ENCODE data around the gene PHAF1.
A peak's percentile ranks its signal among the peaks of the same experiment; 100 is the strongest.

PHAF1 gene

DNA sequence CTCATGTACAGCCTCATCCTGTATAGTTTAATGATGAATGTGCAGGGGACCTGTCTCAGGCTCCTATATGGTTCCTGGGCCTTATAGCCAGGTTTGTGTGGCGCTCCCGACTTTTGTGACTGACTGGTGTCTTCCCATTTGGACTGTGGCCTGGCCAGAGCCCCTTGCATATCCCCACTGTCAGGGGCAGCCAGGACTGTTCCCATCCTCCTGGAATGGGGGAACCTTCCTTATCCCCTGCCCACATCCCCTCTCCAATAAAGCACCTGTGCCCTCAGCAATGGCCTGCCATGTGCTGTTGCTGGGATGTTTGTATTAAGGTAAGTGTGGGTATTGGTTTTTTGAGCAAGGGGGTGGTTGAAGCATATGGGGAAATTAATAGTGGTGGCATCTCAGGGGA lies 38.5 kb downstream of the PHAF1 start:
- DNase-seq (ENCODE audit: low spot score) = no peak

DNA sequence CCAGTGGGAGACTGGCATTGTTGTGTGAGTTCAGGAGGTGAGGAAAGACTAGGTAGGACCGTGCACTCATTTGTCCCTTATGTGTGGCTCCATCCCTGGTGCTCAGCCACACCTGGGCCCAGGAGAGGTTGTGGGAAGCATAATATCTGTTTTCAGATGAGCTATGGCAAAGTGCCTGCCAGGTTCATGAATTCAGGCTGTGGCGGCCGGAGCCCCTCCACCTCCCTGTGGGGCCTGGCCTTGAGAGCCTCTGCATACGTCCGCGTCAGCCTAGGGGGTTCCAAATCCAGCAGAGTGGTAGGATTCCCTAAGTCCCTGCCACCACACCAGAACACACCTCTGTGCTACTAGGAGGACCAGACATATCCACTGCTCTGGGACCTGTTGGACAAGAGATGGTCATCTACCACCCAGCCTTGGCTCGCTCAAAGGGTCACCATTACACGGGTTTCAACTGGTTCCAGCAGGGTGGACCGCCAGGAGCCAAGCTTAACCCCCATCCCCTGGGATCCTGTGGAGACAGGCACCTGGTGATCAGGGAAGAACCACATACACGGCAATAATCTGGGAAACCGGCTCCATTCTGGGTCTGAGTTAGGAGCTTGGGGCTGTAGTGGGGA lies 39.0 kb downstream of the PHAF1 start:
- no peak for DNase-seq (ENCODE audit: low spot score)

DNA sequence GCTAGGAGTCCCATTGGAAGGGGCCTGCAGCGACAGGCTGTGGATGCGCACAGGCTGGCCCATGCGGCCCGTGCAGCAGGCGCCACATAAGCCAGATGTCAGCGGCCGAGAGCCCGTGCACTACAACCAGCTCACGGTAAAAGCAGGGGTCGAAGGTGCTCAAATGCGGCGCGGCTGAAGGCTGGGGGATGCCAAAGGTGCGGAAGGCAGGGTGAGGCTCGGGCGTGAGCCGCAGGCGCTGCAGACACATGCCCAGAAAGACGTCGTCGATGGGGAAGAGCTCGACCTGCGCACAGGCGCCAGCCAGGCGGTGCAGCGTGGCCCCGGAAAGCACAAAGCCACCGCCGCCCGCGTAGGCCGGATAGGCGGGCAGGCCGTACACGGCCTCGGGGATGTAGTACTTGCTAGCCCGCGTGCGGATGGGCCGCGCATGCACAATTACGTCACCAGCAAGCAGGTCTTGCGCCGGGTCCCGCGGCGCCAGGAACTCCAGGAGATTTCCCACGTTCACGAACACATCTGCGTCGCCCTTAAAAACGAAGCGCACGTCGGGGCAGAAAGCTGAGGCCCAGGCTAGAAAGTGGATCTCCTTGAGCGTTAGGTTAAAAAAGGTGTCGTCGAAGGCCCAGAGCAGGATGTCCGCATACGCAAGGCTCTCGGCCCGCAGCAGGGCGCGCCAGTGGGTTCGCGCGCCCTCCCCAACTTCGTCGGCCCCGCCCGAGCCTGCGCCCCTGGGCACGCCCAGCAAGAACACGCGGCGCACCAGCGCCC lies 39.7 kb downstream of the PHAF1 start:
- no peak for DNase-seq (ENCODE audit: low spot score)

DNA sequence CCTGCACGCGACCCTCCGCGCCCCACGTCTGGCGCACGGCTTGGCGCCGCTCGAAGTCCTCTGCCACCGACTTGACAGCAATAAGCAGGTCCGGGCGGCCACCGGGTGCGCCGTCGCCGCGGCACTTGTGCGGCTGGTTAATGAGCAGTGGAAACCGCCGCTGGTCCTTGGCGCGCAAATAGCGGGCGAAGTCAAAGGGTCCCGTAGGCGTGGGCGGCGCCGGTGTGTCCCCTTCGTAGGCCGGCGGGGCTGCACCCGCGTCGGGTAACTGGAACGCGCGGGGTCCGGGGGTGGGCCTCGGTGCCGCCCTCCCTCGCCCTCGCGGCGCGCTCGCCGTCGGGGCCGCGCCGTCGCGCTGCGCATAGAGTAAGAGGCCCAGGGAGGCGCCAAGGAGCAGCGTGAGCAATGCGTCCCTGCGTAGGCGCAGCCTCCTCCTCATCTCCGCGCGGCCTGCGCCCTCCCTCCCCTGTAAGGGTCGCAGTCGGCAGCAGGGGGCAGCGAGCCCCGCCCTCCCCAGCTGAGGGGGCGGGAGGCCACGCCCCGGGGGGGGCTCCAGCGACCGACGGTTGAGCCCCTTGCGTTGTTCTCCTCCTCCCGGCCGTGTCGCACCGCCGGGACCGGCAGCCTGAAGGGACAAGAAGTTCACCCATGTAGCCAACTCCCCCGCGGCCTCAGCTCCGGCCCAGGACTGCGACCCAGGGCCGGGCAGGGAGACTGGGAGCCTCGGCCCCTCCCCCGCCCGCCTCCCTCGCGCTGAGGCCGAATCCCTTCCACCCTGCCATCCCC lies 40.5 kb downstream of the PHAF1 start:
- peak; percentile 53 for DNase-seq (ENCODE audit: low spot score)

DNA sequence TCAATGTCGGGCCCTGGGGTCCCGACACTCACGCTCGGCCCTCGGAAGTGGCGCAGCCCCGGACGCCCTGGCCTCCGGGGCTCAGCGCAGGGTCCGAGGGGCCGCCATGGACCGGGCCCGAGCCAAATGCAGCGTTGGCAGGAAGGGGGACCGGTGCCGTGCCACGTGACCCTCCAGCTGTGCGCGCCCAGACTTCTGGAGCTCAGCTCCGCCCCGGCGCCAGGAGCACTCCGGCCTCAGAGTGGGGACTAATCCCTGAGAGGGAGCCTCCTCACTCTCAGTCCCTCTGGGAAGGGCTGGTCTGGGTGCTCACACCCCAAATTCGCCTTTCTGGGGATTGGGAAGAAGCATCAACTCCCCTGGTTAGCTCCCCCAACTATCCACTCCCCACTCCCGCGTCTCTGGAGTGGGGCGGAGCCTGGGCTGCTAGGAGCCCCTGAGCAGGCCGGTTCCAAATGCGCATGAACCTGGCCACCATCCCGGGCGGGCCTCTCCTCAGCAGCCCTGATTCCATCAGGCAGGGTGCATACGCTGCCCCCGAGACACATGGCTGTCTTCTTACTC lies 41.2 kb downstream of the PHAF1 start, which contains the start of gene B3GNT9:
Gene B3GNT9, minus strand, starts transcription at position 166 of the 564 bp plus-strand sequence. CDS start 513 bp downstream, outside the sequence.
- peak; percentile 36 for DNase-seq (ENCODE audit: low spot score)

DNA sequence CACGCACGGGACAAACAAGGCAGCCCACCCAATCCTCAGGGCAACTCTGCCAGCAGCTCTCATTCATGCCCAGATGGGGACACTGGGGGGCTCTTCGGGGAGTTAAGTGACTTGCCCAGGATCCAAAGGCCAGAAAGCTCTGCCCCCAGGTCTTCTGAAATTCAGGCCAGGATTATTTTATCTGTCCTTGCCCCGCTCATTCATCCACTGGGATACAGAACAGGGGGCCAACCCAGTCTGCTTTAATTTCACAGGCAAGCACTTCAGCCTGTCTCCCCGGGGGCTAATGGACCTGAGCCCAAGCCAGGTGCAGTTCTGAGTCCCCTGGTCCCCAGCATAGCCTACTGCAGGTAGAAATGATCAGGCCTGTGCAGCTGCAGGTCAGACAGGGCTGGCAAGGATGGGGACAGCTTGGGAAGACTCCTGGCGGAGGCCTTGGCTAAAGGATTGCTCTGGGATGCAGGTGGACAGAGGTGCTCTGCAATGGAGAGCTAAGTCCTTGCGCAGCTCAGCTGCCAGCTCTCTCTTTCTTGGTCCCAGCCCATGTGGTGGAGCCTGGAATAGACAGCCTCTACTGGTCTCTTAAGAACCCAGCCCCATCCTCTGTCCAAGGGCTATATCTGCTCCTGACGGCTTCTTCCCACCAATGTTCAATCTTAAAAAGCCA lies 41.8 kb downstream of the PHAF1 start:
- DNase-seq (ENCODE audit: low spot score) = no peak

DNA sequence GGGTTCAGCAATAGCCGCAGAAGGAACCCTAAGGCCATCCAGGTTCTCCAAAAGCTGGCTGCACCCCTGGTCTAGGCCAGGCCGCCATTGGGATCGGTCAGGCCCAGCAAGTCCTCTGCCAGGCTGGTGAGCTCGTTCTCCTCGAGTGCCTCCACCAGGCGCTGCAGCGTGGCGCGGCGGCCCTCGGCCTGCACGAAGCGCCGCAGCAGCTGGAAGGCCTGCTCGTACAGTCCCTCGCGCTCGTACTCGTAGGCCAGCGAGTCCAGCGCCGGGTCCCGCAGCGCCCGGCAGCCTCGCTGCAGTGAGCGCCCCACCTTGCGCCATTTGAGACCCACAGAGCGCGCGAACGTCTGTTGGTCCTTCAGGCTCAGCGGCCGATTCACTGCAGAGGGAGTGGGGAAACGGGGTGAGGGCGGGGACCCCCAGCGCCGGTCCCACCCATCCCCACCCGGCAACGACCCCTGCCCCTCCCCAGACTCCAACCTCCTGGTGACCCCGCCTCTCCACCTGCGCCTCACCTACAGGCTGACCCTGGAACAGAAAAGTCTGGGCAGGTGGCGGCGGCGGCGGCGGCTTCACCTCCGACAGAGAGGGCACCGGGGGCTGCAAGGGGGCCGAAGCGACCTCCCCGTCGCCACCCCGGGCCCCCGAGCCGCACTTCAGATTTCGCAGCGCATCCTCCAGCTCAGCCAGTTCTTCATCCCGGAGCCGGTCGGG lies 45.0 kb downstream of the PHAF1 start:
- no peak for DNase-seq (ENCODE audit: low spot score)

DNA sequence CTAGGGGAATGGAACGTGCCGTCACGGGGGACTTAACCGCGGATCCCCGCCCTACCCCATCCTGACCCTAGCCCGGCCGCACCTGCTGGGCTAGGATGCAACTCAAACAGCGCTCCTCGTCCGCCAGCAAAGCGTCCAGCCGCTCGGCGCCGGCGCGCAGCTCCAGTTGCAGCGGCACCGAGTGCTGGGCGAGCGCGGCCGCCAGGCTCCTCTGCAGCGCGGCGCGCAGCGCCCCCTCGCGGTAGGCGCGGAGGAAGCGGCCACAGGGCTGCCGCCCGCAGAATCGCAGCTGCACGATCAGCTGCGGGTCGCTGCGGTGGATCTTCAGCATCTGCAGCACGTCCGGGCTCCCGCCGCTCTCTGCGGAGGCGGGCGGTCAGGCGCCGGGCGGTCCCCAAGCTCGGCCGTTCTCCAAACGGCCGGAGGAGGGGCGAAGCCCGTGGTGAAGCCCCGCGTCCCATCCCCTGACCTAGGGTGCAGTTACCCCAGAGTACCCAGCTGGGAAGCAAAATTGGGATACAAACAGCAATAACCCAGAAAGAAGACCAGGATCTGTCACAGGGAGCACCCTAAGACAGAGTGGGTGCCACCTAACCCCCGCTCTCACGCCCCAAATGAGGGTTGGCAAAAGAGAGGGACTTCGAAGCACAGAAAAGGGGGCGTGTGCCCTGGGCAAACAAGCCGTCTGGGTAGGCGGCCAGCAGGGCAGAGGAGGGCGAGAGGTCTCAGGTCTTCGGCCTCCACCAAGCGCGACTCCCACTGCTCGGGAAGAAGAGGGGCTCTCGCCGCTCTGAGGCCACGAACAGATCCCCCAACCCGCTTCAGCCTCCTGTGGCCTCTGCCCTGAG lies 45.8 kb downstream of the PHAF1 start:
- peak; percentile 83 for DNase-seq (ENCODE audit: low spot score)

DNA sequence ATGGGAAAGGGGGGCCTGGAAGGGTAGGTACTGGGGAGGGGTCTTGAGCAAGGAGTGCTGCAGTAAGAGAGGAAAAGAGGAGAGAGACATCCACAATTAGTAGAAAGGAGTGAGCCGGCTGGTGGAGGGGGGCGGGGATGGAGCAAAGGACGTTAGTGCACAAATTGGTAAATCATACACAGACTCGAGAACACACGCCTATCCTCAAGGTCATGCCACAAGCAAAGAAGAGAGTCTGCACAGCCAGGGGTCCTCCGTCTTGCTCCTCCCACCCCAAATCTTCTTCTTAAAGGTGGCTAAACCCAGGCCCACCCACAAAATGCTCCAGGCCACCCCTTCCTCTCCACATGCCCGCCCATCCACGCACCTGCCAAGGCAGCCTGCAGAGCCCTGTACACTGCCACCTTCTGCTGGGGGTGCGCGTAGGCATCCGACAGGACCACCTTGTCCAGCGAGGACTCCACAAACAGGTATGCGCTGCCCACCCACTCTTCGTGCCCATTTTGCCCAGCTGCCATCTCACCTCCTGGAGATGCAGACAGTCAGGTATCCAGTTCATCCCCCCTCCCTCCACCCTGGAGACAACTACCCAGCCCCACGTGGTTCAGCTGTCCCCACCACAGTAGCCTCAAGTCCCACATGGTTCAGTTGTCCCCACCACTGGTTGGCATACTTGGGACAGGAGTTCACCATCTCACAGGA lies 46.6 kb downstream of the PHAF1 start:
- DNase-seq (ENCODE audit: low spot score) = no peak

DNA sequence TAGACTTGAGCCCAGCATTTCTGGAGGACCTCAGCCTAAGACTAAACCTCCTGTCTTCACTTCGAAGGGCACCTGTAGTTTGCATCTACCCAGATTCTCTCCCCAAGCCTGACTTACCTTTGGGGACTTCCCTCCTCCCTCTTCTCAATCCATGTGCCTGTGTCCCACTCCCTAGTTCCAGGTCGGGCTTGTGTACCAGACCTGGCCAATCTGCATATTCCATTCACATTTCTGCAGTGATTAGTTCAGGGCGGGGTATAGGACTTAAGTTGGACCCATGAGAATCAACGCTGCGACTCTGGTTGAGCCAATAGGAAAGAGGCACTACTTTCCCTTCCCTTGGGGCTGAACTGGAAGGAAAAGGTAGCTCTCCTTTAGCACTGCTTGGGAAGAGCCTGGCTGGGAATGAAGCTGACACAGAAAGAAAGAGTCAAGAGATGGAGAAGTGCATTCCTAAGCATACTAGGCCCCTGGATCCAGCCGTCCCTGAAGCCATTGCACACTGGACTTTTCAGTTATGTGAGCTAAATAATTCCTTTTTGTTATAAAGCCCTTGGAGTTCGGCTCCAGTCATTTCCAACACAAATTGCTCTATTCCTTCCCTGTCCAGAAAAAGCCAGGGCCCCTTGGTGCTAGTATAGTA lies 47.5 kb downstream of the PHAF1 start:
- DNase-seq (ENCODE audit: low spot score) = no peak

DNA sequence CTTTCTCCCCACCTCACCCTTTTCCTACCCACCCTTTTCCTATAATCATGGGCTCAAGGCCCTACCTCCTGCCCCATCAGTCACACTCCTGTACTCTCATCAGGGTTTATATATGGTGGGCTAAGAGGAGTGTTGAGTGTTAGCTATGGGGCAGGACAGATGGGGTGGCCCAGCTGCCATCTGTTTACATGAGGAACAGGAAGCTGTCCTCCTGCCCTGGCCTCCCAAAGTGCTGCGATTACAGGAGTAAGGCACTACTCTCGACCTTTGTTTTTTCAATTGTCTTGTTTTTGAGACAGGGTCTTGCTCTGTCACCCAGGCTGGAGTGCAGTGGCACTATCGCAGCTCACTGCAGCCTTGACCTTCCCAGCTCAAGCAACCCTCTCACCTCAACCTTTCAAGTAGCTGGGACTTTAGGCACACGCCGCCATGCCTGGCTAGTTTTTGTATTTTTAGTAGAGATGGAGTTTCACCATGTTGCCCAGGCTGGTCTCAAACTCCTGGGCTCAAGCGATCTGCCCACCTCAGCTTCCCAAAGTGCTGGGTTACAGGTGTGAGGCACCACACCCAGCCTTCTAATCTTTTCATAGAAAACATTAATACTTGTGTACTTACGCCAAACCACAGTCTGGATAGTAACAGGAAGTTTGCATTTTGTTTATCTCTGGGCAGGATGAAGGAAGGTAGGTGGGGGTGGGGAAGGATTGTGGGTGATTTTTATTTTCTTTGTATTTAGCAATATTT lies 48.3 kb downstream of the PHAF1 start:
- DNase-seq (ENCODE audit: low spot score) = peak; percentile 77

DNA sequence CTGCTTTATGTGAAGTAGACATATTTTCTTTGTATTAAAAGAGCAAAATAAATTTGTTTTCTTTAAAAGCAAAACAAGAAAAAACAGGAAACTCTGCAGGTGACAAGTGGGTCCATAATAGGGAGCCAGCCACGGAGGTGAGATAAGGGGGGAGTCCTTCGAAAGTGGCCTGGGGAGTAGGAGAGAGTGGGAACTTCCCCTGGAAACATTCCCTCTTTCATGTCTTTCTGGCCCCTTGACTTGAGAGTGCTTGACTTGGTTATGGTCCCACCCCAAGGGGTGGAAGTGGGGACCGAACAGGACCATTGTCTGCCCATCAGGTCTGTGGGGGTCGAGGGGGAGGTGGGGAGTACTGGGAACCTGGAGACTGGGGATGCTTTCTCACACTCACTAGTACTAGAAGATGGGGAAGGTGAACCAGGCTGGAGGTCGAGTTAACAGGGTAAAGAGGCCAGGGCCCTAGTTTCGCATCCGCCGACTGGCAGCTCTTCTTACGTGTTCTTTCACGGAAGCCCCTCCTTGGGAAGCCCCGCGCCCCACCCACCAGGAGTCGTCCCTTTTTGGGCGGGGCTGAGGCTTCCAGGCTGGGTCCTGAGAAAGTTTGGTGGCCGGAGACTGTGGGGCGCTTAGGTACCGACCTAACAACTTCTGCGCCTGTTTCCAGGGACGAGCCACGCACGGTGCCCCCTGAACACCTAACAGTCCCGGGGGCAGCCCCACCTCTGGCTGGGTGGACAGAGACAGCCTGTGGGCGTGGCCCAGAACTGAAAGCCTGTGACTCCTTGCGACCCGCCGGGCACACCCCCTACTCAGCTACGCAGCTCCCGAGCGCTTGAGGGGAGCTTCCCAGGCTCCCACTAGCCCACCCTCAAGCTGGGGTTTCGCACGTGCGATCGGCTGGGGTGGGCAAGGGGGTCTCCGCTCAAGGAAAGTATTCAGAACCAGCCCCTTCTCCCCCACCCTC lies 49.2 kb downstream of the PHAF1 start:
- DNase-seq (ENCODE audit: low spot score) = peak; percentile 91

DNA sequence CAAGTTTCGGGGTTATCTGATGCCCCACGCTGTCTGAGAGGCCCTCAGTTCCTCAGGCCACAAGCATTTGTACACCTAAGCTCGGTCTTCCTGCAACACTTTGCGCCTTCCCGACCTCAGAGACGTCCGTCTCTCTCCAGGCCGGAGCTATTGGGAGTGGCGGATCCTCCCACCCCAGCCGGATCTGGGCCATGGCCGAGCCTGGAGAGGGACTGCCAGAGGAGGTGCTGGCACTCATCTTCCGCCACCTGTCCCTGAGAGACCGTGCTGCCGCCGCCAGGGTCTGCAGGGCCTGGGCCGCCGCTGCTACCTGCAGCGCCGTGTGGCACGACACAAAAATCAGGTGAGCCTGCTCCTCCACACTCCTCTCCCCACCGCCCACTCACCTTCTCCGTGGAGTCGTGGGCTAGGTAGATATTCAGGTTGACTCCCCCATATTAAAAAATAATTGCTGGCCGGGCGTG lies 51.9 kb downstream of the PHAF1 start:
- no peak for DNase-seq (ENCODE audit: low spot score)

DNA sequence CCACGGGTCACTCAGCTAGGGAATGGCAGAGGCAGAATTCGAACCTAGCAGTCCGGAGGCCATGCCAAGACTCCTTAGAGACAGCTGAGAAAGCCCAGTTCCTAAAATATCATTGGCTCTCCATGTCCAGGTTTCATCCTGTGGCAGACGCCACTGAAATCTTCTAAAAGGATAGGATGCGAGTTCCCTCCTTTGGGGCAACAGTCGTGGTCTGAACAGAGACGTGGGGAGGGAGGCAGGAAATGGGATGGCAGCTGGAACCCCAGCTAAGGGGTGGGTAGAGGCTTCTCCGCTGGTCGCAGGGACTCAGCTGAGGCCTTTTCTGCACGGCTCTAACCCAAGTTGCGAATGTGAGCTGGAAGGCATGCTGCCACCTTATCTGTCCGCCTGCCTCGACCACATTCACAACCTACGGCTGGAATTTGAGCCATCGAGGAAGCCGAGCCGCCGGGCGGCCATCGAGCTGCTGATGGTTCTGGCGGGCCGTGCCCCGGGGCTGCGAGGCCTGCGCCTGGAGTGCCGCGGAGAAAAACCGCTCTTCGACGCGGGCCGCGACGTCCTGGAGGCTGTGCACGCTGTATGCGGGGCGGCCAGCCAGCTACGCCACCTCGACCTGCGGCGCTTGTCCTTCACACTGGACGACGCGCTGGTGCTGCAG lies 52.9 kb downstream of the PHAF1 start:
- DNase-seq (ENCODE audit: low spot score) = no peak

DNA sequence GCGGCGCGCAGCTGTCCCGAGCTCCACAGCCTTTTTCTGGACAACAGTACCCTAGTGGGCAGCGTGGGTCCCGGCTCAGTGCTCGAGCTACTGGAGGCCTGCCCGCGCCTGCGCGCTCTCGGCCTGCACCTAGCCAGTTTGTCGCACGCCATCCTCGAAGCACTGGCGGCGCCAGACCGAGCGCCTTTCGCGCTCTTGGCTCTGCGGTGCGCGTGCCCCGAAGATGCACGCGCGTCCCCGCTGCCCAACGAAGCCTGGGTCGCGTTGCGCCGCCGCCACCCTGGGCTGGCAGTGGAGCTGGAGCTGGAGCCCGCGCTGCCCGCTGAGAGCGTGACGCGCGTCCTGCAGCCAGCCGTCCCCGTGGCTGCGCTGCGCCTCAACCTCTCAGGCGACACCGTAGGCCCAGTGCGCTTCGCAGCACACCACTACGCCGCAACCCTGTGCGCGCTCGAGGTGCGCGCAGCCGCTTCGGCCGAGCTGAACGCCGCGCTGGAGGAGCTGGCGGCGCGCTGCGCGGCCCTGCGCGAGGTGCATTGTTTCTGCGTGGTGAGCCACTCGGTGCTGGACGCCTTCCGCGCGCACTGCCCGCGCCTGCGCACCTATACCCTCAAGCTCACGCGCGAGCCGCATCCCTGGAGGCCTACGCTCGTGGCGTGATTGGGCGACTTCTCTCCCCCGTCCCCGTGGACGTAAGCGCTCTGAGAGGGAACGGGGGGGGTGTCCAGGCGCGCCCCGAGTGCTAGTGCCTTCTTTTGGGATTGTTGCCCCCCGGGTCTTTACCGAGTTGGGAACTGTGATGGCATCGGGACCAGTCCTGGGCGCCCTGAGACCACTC lies 53.6 kb downstream of the PHAF1 start:
- peak; percentile 43 for DNase-seq (ENCODE audit: low spot score)
